Body of pancreas (tissue), 4 donors: ENCODE results near the gene PIP5K1B. TPM values are rescaled to one million over a fixed set of nuclear protein-coding genes. Genes with fewer than 3 reads are reported as not detected.
A peak's percentile ranks its signal among the peaks of the same experiment; 100 is the strongest.

Source experiments
- ATAC-seq: fragments of 150-250 bp; one replicate; pipeline ENCODE4 v1.9.1; 2016
- DNase-seq, 4 donors: peaks; one replicate each; pipeline ENCODE4 v3.0.0-alpha.2; 2019
- H3K27ac ChIP-seq, 4 donors: fragments of 200-600 bp; sonication (generic); 1 replicate in 3 of 4; 2 replicates in 1 of 4; pipeline versions ENCODE4 v1.5.1 to v1.6.1; 2016 to 2019; ENCODE audit warnings: mild to moderate bottlenecking in 1 of 4, mixed read lengths in 1 of 4, moderate library complexity in 1 of 4
- H3K27me3 ChIP-seq, 2 donors: fragments of 200-600 bp; sonication (generic); one replicate each; pipeline ENCODE4 v1.6.0; 2016; ENCODE audit warnings: mild to moderate bottlenecking in 1 of 2
- H3K36me3 ChIP-seq, 2 donors: fragments of 200-600 bp; sonication (generic); replicated peaks in 1 of 2; 2 replicates each; pipeline ENCODE4 v1.5.1; 2016; ENCODE audit warnings: low read depth in 2 of 2; ENCODE audit not compliant: insufficient read depth in 1 of 2
- H3K4me1 ChIP-seq: fragments of 200-600 bp; sonication (generic); one replicate; pipeline ENCODE4 v1.6.0; 2016
- H3K4me3 ChIP-seq, 2 donors: fragments of 200-600 bp; sonication (generic); 1 replicate in 1 of 2; 2 replicates in 1 of 2; pipeline ENCODE4 v1.5.1; 2016 to 2019
- H3K9me3 ChIP-seq, 3 donors: fragments of 200-600 bp; sonication (generic); 1 replicate in 2 of 3; 2 replicates in 1 of 3; pipeline ENCODE4 v1.5.1; 2016
- CTCF ChIP-seq, 7 experiments: fragments of 450-650 bp in 4 of 7; fragments of 200-600 bp in 3 of 7; sonication (generic) in 3 of 7; IDR thresholded peaks; one replicate each; pipeline ENCODE4 v1.5.1; 2016 to 2019; ENCODE audit warnings: antibody characterized with exemption in 7 of 7
- POLR2A ChIP-seq, 3 donors: fragments of 450-650 bp; IDR thresholded peaks; one replicate each; pipeline ENCODE4 v1.6.1; 2016; ENCODE audit warnings: antibody characterized with exemption in 3 of 3, mild to moderate bottlenecking in 2 of 3
- WGBS, 2 donors: methylation state at CpG; one replicate each; pipeline ENCODE4 v1.1.5; 2017; 5-methylcytosine and 5-hydroxymethylcytosine counted together
- intact Hi-C: fragments of 100-400 bp; cut with DNase I; formaldehyde crosslinking; loops from one replicate; pipeline ENCODE4 v1.15.1; 2023
- total RNA-seq, 2 donors: library from RNA; depleted of rRNA; stranded (reverse); fragments of >200 nt; gene quantifications; one replicate each; pipeline ENCODE4 v1.1.0, GENCODE V29; 2016

PIP5K1B gene
- total RNA-seq, 2 donors from 2014 or later, result 3.6 to 7.8 TPM

GRCh38 chr9:68933434-68934328 lies 228.6 kb downstream of the PIP5K1B start:
- intact Hi-C loops, result no loop called here
- peaks cover 61% of the 10 kb centered on the region for H3K4me1 ChIP-seq
- H3K9me3 ChIP-seq, result no peaks in the 10 kb centered on the region
- no peaks in the 10 kb centered on the region for H3K36me3 ChIP-seq
- H3K4me3 ChIP-seq, result no peak overlapping the region
- no peaks in the 10 kb centered on the region for H3K27me3 ChIP-seq
- DNase-seq, result peak in 3 of 4 donors; percentile 40 to 55 (median 41)
- ATAC-seq, result peak; percentile 67
- 9 to 17% methylated on average over 4 of the region's 4 CpGs for WGBS, 2 donors
- no peak for TF ChIP-seq POLR2A (IDR thresholded peaks at IDR 0.05)
- TF ChIP-seq CTCF (IDR thresholded peaks at IDR 0.05), result no peak
- peak overlapping the region; percentile 72 to 88 (median 84) for H3K27ac ChIP-seq

GRCh38 chr9:68934329-68934644 lies 229.2 kb downstream of the PIP5K1B start:
- Histone ChIP-seq H3K4me1 (peaks cover 61% of the 10 kb centered on the region), H3K27me3 (no peaks in the 10 kb centered on the region), H3K4me3 (no peak overlapping the region), H3K36me3 (no peaks in the 10 kb centered on the region), H3K9me3 (no peaks in the 10 kb centered on the region), H3K27ac (peak overlapping the region; percentile 72 to 88 (median 84))
- intact Hi-C loops, result no loop called here
- DNase-seq (peak in 1 of 4 donors; percentile 30), ATAC-seq (peak; percentile 92)
- 0 to 10% methylated on average over 1 of the region's 1 CpG for WGBS, 2 donors
- no peak for TF ChIP-seq POLR2A (IDR thresholded peaks at IDR 0.05)
- TF ChIP-seq CTCF (IDR thresholded peaks at IDR 0.05), result no peak

GRCh38 chr9:68940573-68940972 lies 235.5 kb downstream of the PIP5K1B start:
- H3K36me3 ChIP-seq, result no peaks in the 10 kb centered on the region
- no peak for TF ChIP-seq CTCF (IDR thresholded peaks at IDR 0.05)
- no peak for TF ChIP-seq POLR2A (IDR thresholded peaks at IDR 0.05)
- H3K4me1 ChIP-seq, result peaks cover 36% of the 10 kb centered on the region
- H3K27ac ChIP-seq, result no peak overlapping the region
- intact Hi-C loops, result no loop called here
- no peak for ATAC-seq
- no peak overlapping the region for H3K4me3 ChIP-seq
- DNase-seq, result no peak
- WGBS, 2 donors, result 91 to 94% methylated on average over 6 of the region's 6 CpGs
- H3K27me3 ChIP-seq, result no peaks in the 10 kb centered on the region
- H3K9me3 ChIP-seq, result peaks cover 0 to 3% (median 0%) of the 10 kb centered on the region in 3 donors

GRCh38 chr9:68941780-68942459 lies 236.9 kb downstream of the PIP5K1B start:
- intact Hi-C loops, result no loop called here
- no peak for DNase-seq
- TF ChIP-seq CTCF (IDR thresholded peaks at IDR 0.05) (no peak), POLR2A (IDR thresholded peaks at IDR 0.05) (no peak)

More at GRCh38 chr9:68941780-68942459, 236.9 kb downstream of the PIP5K1B start:
- peaks cover 0 to 3% (median 0%) of the 10 kb centered on the region in 3 donors for H3K9me3 ChIP-seq
- H3K27me3 ChIP-seq, result no peaks in the 10 kb centered on the region
- WGBS, 2 donors, result 73 to 75% methylated on average over 7 of the region's 7 CpGs
- H3K36me3 ChIP-seq, result no peaks in the 10 kb centered on the region
- no peak for ATAC-seq
- peaks cover 23% of the 10 kb centered on the region for H3K4me1 ChIP-seq
- no peak overlapping the region for H3K4me3 ChIP-seq
- H3K27ac ChIP-seq, result no peak overlapping the region
